SK-N-SH (cell line): ENCODE data around the gene TBL1X.

ENCODE experiments used
- CTCF ChIP-seq: fragments of 200-600 bp; sonication (generic); IDR thresholded peaks from 2 replicates; pipeline ENCODE4 v1.6.1; 2017; ENCODE audit warnings: antibody characterized with exemption, mild to moderate bottlenecking, moderate library complexity
- JUND ChIP-seq: IDR thresholded peaks from 2 replicates; pipeline ENCODE4 v1.4.0; 2012
- POLR2AphosphoS5 ChIP-seq: IDR thresholded peaks from 2 replicates; pipeline ENCODE4 v1.6.1; 2012; ENCODE audit warnings: low read depth, low read length
- RAD21 ChIP-seq: IDR thresholded peaks from 2 replicates; pipeline ENCODE4 v1.6.1; 2012; ENCODE audit warnings: mild to moderate bottlenecking, low read length
- REST ChIP-seq: IDR thresholded peaks from 2 replicates; pipeline ENCODE4 v1.6.1; 2012; ENCODE audit warnings: mild to moderate bottlenecking, low read depth, low read length, moderate library complexity
- RFX5 ChIP-seq: IDR thresholded peaks from 2 replicates; pipeline ENCODE4 v1.6.1; 2012; ENCODE audit warnings: mild to moderate bottlenecking, improper control_type of control experiment, low read length
- ZBTB33 ChIP-seq: IDR thresholded peaks from 2 replicates; pipeline ENCODE4 v1.4.0; 2012; ENCODE audit warnings: low read depth, borderline replicate concordance

- TF ChIP-seq CTCF (no peak), RFX5 (no peak), REST (no peak), RAD21 (no peak), POLR2AphosphoS5 (no peak), ZBTB33 (no peak), JUND (no peak)
Measured at GRCh38 chrX:9609499-9609898, 144.6 kb downstream of the TBL1X start.
